HG03103 (cell line): ENCODE measurements around the gene HNRNPAB.
"Not testable (repeated sequence)": the region's sequence is repeated elsewhere in the genome, so short reads cannot be mapped to it uniquely, and the experiment has no call there.

Experiments used
- ATAC-seq: cut with Tn5 transposase; IDR thresholded peaks from one replicate; pipeline ENCODE4 v1.9.1; 2021; ENCODE audit warnings: low read depth; ENCODE audit not compliant: unreplicated experiment

The HNRNPAB gene

DNA sequence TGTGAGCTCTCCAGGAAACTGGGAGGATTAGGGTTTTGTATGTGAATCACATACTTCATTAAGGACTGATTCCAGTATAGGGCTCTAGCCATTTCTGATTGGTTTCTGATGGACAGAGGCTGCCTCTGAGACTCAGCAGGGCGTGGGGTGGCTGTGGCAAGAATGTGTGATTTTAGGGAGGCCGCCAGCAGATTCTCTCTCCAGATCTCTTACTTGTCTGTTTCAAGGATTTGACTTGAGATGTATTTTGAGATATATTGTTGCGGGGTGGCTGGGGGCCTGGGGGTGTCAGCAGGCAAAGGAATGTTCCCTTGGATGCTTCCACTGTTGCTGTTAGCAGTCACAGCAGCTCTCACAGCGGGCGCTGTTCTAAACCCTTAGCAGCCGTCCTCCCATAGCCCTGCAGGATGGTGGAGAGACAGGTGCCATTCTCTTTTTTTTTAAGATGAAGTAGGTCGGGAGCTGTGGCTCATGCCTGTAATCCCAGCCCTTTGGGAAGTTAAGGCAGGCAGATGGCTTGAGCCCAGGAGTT is 8.0 kb upstream of the HNRNPAB start:
- no peak for ATAC-seq

DNA sequence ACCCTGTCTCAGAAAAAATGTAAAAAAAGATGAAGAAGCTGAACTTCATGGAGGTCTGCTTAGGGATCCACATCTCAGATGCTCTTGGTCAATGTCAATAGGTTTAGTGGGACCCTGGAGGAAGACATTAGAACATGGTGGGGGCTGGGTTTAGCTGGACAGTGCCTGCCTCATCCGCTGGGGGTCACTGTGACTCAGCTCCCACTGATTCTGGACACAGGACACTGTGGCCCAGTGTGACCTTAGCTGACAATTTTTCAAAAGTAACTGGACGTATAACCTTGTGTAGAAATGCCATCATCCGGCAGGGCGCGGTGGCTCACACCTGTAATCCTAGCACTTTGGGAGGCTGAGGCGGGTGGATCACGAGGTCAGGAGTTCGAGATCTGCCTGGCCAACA is 7.3 kb upstream of the HNRNPAB start:
- ATAC-seq, result no peak

- ATAC-seq, result not testable (repeated sequence)
Observed at GRCh38 chr5:178198151-178198550, 6.2 kb upstream of the HNRNPAB start.

DNA sequence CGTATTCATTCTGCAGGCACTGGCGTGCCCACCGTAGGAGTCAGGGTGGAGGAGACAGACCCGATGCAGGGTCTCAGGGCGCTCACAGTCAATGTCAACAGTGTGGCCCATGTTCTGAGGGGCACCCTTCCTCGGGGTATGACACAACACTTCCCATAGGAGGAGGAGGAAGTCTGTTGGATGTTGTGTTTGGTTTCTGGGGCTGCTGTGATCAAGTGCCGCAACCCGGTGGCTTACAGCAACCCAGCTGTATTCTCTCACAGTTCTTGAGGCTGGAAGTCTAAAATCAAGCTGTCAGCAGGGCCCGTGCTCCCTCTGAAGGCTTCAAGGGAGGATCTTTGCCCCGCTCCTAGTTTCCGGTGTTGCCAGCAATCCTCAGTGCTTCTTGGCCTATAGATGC is 5.6 kb upstream of the HNRNPAB start:
- ATAC-seq, result no peak

DNA sequence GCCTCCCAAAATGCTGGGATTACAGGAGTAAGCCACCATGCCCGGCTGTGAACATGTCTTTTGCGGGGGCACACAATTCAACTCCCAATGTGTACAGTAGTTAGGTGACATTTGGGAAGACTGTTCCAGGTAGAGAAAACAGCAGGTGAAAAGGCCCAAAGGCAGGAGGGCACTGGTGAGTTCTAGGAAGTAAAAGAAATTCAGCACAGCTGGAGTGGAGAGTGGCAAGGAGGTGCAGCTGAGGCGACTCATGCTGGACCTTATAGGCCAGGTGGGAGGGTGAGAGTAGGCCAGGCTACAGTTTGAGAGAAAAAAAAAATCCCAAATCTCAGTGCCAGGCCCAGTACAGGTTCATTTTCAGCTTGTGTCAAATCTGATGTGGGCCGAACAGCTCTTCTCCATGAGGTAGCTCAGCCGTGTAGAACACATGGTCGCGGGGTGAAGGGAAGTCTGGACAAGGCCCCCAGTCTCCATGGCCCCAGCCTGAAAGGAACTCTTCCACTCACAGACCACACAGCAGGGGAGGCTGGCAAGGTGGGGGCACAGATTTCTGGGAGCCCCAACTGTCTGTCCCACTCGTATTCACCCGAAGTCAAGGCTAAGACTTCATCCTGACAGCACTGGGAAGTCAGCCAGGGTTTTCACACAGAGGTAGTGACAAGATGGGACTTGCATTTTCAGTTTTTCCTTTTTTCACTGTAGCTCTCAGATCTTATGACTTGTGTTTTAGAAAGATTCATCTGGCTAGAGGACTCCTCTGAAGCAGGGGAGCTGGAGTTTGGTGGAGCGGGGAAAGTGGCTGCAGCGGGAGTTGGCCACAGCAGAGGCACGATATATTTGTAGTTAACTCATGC is 4.5 kb upstream of the HNRNPAB start:
- no peak for ATAC-seq

GRCh38 chr5:178201221-178201926 is 3.0 kb upstream of the HNRNPAB start:
- ATAC-seq, result no peak

- ATAC-seq, result no peak
Observed at GRCh38 chr5:178201927-178202235, 2.5 kb upstream of the HNRNPAB start.

- no peak for ATAC-seq
Observed at GRCh38 chr5:178202541-178202940, 1.8 kb upstream of the HNRNPAB start.

DNA sequence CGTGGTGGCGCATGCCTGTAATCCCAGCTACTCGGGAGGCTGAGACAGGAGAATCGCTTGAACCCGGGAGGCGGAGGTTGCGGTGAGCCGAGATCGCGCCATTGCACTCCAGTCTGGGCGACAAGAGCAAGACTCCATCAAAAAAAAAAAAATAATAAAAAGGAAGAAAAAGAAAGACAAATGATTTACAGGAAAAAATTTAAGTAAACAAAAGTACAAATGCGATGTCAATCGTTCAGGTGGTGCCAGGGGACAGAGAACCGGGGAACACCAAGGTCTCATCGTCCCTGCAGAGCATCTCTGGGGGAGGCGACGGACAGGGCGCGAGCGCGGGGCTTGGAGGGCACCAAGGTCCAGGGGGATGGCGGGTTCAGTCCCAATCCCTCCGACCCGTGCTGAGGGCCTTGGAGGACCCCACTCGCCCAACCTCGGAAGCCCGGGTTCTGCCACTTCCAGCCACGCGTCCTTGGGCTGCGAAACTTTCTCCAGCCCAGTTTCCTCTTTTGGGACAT is 607 bp upstream of the HNRNPAB start:
- ATAC-seq, result no peak

- ATAC-seq, result peak; percentile 48
Observed at GRCh38 chr5:178204935-178205748, 809 bp downstream of the HNRNPAB start.

DNA sequence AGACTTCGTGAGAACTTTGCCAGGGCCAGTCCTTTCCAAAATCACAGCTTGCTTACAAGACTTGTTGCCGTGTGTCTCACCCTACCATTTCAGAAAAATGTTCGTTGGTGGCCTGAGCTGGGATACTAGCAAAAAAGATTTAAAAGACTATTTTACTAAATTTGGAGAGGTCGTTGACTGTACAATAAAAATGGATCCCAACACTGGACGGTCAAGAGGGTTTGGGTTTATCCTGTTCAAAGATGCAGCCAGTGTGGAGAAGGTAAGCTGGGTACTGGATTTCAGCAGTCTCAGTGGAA is 1.4 kb downstream of the HNRNPAB start:
- ATAC-seq, result no peak

DNA sequence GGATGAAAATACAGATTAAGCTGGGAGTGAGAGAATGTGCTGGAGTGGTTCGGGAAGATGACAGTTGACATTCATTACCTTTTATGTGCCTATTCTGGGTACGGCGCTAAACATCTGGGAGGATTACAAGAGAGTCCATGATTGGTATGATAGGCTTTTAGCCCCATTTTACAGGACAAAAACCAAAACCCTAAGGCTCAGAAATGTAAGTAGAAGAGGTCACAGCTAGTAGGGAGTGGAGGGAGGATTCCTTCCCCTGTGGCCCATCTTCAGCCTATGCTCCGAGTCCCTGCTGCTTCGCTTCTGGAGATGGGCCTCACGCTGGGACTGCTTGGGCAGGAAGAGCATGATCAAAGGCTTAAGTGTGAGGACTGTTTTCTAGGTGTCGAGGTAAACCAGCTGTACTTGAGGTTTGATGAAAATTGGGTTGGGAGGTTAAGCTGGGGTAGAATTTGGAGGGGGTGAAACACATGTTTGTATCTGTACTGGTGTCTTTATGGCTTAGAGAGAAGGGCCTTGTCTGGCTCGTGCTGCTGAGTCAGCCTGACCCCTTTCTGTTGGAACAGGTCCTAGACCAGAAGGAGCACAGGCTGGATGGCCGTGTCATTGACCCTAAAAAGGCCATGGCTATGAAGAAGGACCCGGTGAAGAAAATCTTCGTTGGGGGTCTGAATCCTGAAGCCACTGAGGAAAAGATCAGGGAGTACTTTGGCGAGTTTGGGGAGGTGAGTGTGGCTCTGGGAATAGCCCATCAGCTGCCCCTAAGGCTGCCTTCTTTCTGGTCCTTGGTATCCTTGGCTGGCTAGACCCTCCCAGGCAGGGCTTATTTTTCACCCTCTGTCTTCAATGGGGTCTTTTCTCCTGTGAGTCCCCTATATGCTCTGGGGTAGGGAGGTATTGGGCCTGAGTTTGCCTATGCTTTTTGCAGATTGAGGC is 2.1 kb downstream of the HNRNPAB start:
- no peak for ATAC-seq

DNA sequence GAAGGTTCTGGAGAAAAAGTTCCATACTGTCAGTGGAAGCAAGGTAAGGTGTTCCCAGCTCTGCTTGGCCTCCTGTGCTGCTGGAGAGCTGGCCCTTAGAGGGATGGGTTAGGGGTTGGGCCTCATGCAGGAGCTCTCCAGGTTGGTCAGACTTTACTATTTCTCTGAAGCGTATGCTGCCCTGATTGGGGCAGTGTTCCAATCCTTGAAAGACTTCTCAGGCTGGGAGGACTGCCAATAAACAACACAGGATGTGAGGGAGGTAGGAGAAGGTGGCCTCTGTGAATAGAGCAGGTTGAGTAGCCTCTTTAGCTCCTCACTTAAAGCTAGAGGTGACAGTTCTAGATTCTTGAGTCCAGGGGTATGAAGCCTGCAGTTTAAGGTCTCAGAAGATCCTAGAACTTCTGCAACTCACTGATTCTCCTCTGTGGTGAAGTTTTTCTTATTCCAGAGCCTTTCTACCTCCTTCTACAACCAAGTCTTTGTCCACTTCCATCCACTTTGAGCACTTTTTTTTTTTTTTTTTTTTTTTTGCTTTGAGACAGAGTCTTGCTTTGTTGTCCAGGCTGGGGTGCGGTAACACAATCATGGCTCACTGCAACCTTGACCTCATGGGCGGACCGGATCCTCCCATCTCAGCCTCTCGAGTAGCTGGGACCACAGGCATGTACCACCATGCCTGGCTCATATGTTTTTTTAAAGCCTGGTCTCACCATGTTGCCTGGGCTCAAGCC is 3.0 kb downstream of the HNRNPAB start:
- ATAC-seq, result no peak

DNA sequence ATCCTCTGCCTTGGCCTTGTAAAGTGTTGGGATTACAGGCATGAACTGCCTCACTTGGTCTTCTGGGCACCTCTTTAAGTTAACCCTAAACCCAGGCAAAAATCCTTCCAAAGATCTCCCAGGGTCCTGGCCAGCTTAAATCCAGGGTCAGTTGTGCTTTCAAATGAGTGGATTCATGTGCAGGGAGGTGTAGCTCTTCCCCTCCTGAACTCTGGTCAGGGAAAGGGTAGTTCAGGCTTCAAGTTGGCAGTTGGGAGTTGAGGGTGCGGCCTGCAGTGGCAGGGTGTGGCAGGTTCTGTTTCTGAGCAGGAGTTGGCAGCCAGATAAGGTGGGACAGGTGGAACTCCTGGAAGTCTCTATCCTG is 3.6 kb downstream of the HNRNPAB start:
- no peak for ATAC-seq

- no peak for ATAC-seq
Observed at GRCh38 chr5:178208540-178209227, 4.4 kb downstream of the HNRNPAB start.

DNA sequence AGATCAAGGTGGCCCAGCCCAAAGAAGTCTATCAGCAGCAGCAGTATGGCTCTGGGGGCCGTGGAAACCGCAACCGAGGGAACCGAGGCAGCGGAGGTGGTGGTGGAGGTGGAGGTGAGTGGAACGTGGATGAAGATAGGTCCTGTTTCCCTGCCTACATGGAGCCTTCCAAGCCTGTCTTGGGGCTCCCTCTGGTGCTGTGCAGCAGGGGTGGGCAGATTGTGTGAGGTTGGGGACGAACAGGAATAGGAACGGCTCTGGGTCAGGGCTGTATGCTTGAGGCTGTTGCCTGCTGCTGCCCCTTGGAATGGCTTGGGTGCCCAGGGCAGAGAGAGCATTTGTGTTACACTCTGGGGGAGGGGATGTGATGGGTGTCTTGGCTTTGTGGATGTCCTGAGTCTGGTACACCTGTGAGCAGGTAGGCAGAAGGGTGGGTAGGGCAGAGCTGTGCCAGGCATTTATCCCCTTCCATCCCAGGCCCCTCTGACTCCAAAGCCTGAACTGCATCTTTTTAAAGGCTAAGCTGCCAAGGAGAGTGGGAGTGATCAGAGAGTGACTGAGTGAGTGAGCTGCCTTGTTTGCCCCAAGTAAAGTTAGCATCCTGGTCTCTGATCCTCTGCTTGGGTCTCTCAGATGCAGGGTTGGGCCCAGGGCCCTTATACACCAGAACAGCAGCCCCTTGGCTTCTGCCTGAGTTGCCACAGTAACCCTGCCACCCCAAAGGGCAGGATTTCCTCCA is 5.2 kb downstream of the HNRNPAB start:
- no peak for ATAC-seq

- no peak for ATAC-seq
Observed at GRCh38 chr5:178210073-178210535, 5.8 kb downstream of the HNRNPAB start.

GRCh38 chr5:178210686-178211085 is 6.4 kb downstream of the HNRNPAB start:
- no peak for ATAC-seq
